HG03175 (cell line): ENCODE measurements around the gene OR2T4.
A peak's percentile ranks its signal among the peaks of the same experiment; 100 is the strongest.

ENCODE experiments used
- ATAC-seq: cut with Tn5 transposase; IDR thresholded peaks from one replicate; pipeline ENCODE4 v1.9.1; 2021; ENCODE audit warnings: mild to moderate bottlenecking, moderate library complexity; ENCODE audit not compliant: unreplicated experiment

OR2T4 gene

GRCh38 chr1:248361121-248361715, at the start of gene OR2T4:
Gene OR2T4 (plus strand): TSS chr1:248361665. CDS start chr1:248361665, 0 bp downstream.
- no peak for ATAC-seq

GRCh38 chr1:248316796-248317195, 44.7 kb upstream of the OR2T4 start:
- no peak for ATAC-seq

GRCh38 chr1:248324468-248324867, 37.0 kb upstream of the OR2T4 start, which contains the start of gene OR2M7:
Gene OR2M7 (minus strand): TSS chr1:248324568. CDS start chr1:248324568, 0 bp downstream.
- no peak for ATAC-seq

GRCh38 chr1:248343451-248343850, 18.0 kb upstream of the OR2T4 start:
- no peak for ATAC-seq

GRCh38 chr1:248348475-248348874, 13.0 kb upstream of the OR2T4 start, which contains the start of gene OR14C36:
Gene OR14C36 (plus strand): TSS chr1:248348775. CDS start chr1:248348775, 0 bp downstream.
- no peak for ATAC-seq

GRCh38 chr1:248359415-248359814, 2.0 kb upstream of the OR2T4 start:
- ATAC-seq = no peak

- no peak for ATAC-seq
Observed at GRCh38 chr1:248366609-248367008, 5.1 kb downstream of the OR2T4 start.

GRCh38 chr1:248372394-248372793, 10.9 kb downstream of the OR2T4 start:
- peak; percentile 41 for ATAC-seq

GRCh38 chr1:248373761-248374160, 12.3 kb downstream of the OR2T4 start:
- no peak for ATAC-seq

GRCh38 chr1:248375446-248375845, 14.0 kb downstream of the OR2T4 start, which contains the start of gene OR2T6:
Gene OR2T6 (plus strand): TSS chr1:248375746. CDS start chr1:248387609, 11,863 bp downstream.
- no peak for ATAC-seq

GRCh38 chr1:248376916-248377315, 15.5 kb downstream of the OR2T4 start:
- ATAC-seq = no peak

- ATAC-seq = no peak
Observed at GRCh38 chr1:248380854-248381253, 19.4 kb downstream of the OR2T4 start.

- no peak for ATAC-seq
Observed at GRCh38 chr1:248388426-248388825, 27.0 kb downstream of the OR2T4 start.

- ATAC-seq = no peak
Observed at GRCh38 chr1:248393050-248393449, 31.6 kb downstream of the OR2T4 start.

- no peak for ATAC-seq
Observed at GRCh38 chr1:248402748-248403147, 41.3 kb downstream of the OR2T4 start, which contains the start of gene OR2T1. Gene OR2T1 (plus strand): TSS chr1:248403048. CDS start chr1:248406148, 3,100 bp downstream.

- ATAC-seq = no peak
Observed at GRCh38 chr1:248404024-248404423, 42.6 kb downstream of the OR2T4 start.

GRCh38 chr1:248406721-248407692, 45.5 kb downstream of the OR2T4 start:
- ATAC-seq = no peak
